Measurements from ENCODE around the gene SLC39A3.

Gene SLC39A3, protein sequence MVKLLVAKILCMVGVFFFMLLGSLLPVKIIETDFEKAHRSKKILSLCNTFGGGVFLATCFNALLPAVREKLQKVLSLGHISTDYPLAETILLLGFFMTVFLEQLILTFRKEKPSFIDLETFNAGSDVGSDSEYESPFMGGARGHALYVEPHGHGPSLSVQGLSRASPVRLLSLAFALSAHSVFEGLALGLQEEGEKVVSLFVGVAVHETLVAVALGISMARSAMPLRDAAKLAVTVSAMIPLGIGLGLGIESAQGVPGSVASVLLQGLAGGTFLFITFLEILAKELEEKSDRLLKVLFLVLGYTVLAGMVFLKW

DNA sequence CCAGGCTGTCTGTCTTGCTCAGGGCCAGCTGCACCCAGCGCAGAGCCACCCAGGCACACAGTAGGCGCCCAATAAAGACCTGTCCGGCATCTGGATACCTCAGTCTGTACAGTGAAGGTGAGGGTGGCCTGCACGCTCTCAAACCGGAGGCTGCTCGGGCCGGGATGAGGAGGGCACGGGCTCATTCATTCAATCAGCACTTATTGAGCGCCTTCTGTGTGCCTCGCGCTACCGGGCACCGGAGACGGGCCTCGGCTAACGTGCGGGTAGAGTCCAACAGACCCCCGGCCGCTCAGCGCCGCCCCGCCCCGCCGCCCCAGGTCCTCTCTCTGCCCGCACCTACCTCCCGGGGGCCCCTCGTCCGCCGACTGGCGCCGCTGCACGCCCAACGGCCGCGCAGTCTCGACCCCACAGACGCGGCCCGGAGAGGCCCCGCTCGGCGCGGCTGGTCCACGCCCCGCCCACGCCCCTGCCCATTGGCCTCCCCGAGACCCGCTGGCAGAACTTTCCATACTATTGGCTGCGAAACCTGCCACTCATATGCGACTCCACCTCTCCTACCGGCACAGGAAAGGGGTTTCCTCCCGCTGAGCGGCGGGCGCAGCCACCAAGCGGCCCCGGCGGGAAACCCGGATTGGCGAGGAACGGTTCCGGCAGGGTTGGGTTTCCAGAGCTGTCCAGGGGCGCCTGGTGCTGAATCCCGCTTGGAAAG lies at the start of gene SLC39A3:
Gene SLC39A3, minus strand, starts transcription at position 416 of the 712 bp plus-strand sequence. CDS start 2,760 bp downstream, outside the sequence.
- peak; percentile 96 for DNase-seq

DNA sequence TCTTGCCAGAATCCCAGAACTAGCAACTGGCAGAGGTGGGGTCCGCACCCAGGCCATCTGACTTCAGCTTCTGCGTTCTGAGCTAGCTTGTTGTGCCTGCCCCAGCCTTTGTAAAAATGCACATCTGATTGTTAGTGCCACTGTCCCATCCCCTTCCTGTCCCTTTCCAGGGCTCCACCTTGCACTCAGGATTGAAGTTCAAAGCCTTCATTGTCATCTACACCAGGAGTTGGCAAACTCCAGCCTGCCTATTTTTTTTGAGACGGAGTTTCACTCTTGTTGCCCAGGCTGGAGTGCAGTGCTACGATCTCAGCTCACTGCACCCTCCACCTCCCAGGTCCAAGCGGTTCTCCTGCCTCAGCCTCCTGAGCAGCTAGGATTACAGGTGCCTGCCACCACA lies 48.4 kb upstream of the SLC39A3 start:
- no peak for DNase-seq

DNA sequence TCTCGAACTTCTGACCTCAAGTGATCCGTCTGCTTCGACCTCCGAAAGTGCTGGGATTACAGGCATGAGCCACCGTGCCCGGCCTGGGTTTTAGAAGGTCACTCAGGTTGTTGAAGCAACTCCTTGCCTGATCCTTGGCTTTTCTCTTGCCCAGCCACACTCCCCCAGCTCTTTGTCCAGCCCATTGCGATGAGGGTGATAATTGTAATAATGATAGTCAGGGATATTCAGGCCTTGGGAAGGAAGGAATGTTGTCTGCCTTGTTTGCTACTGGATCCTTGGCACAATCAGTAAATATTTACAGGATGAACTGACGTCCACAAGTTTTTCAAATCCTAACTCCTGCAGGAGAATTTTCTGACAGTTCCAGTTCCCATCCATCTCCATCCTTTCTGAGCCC lies 47.3 kb upstream of the SLC39A3 start:
- DNase-seq = no peak

DNA sequence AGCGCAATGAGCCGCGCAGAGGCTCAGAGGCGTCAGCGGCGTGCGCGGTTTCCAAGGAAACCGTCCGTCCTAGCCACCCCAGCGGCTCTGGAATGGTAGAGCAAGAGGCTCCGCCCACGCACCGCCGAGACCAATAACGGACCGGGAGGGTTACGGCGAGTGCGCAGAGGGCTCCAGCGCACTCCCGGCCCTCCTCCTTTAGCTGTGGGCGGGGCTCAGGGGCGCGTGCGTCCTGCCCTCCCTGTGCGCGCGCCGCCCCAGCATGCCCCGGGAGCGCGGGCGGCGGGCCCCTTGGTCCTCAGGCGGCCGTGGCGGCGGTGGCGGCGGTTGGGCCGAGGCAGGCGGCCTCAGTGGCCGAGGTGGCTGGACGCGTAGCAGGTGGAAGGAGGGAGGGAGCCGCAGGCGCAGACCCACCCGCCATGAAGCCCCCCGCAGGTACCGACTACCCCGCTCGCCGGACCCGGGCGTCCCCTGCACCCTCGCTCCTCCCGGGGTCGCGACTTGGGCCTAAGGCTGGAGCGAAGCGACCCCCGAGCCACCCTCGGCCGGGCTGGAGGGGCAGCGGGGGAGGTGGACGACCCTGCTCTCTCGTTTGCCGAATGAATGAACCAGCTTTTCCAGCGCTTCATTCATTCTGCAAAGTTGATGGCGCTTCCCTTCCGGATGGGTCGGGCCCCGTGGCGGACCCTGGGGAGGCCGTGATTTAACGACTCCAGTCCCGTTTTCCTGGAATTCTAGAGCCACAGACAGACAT lies 45.6 kb upstream of the SLC39A3 start, which contains the start of gene THOP1:
Gene THOP1, plus strand, starts transcription at position 260 of the 754 bp plus-strand sequence. Its CDS starts 160 bp downstream, at position 420.
- peak; percentile 98 for DNase-seq

DNA sequence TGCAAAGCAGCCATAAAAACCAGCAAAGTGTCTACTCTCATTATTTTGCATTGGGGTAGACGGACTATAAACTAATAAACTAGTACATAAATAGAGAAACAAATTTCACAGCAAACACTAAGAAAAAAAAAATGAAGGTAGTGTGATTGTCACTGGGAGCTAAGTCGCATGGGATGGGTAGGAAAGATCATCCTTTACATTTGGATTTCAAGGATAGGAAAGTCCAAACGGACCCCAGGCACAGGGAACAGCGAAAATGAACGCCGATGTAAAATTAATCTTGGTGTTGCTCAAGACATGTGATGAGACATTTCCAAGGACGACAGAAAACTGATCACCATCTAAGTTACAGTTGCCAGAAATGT lies 43.9 kb upstream of the SLC39A3 start:
- no peak for DNase-seq

DNA sequence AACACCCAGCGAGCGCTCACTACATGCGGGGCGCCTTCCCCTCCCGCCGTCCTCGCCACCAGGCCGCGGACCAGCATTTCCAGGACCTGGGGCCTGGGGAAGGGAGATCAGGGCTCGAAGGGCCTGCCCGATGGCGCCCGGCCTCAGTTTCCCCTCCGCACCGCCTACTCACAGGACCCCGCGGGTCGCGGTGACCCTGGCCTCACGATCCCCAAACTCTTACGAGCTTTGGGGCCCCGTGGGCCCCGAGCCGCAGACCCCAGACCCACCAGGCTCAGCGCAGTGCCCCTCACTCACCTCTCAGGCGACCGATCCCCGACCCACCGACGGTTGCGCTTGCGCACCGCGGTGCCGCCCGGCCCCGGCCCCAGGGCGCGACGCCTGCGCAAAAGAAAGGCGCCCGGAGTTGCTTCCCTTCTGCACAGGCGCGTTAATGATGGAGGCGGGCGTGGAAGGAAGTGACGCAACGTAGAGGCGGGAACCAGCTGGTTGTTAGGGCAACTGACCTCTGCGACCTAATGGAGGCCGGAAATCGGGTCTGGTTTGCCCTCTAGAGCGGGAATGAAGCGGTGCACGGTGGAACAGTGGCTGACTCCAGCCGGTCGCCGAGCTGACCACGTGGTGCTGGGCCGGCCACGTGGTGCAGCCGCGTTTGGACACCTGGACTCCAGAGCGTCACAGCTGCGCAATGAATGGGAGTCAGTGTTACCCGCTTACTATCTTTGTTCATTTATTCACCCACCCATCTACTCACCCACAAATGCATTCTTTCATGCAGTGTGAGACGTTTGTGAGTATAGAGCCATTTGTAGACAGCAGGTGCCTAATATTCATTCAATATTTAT lies 43.3 kb upstream of the SLC39A3 start, which contains the start of gene SGTA:
Gene SGTA, minus strand, starts transcription at position 338 of the 845 bp plus-strand sequence. CDS start 14,205 bp downstream, outside the sequence.
- DNase-seq = peak; percentile 99

DNA sequence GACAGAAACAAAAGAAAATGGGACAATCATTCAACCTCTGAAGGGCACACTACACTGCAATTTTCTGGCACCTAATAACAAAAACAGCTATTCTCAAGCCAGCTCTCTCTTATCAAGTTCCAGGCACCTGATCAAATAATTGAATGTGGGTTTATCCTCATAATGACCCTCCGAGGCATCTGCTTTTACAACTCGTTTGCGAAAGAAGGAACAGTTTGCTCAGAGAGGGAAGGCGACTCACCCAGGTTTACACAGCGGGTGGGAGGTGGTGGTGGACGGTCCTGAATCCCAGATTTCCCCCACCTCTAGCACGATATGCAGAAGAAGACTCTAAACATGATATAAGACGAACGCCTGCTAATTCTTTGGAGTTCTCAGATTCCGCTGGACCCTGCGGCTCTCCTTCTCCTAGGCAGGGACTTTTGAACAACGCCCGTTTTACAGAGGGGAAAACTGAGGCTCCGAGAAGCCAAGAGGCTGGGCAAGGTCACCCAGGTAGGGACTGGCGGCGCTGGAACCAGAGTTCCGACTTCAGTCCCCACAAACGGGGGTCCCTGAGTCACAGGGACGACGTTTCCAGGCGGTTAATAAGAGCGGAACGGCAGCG lies 42.6 kb upstream of the SLC39A3 start:
- DNase-seq = no peak

DNA sequence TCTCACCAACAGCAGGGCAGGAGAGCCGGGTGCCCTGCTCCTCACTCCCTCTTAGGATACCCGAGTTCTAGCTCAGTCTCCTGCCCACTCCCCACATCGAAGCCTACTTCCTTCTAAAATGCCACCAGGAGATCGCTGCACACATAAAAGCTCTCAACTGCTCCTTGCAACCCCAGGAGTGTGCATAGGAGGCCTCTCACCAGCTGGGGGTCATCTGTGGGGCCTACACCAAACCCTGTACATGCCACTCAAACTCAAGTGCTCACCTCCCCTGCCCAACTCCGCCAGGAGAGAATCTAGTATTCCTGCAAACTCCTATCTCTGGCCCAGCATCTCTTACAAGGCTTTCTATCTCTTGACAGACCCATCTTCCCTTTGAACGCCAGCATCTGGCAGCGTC lies 40.5 kb upstream of the SLC39A3 start:
- no peak for DNase-seq

DNA sequence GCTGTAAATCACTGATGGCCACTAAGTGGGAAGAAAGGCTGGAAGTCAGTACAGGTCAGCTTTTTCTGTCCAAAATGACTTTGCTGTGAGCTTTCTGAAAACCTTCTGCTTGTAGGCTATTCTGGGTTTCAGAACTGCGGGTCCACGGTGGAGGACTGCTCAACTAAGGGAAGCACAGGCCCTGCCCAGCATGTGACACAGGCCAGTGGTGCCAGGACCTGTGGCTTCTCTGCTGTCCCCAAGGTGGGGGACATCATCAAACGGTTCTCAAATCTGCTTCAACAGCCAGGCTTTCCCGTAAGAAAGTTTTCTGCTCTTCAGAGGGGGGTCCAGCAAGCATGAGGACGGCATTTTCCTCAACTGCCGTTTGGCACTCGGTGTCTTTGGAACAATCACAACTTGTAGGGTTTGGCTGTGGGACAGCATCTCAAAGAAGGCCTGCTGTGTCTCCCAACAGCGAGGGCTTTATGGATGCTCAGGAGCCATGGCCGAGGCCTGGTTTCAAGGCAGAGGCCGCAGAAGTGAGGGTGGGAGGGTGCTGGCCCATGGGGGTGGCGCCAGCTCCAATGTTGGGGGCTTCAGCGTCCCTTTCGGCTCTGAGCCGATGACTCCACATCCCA lies 39.4 kb upstream of the SLC39A3 start:
- no peak for DNase-seq

DNA sequence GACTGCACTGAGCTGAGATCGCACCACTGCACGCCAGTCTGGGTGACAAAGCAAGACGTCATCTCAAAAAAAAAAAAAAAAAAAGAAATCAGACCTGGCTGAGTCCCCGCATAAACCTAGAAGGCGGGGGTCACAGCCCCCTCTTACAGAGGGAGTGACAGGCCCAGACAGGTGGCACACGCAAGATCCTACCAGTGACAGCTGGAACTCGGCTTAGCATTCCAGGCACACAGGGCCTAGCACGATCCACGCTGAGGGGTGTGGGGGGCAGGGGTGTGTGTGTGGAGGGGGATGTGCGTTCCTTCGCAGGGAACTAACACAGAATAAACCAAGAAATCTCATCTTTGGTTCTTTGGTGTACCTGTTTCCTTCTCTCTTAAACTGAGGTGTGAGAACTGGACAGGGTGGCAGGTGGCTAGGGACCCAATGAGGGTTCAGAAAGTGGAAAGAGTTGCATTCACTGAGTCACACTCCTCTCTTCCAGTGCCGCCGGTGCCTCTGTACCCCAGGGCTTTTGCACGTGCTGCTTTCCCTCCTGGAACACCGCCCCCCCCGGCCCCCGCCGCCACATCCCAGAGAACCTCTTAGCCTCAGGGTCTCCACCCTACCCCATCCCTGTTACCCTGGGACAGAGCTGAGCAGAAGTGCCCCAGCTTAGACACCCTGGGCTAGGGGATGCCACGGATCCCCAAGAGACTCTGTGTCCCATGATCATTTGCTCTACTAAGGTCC lies 38.3 kb upstream of the SLC39A3 start:
- DNase-seq = no peak

DNA sequence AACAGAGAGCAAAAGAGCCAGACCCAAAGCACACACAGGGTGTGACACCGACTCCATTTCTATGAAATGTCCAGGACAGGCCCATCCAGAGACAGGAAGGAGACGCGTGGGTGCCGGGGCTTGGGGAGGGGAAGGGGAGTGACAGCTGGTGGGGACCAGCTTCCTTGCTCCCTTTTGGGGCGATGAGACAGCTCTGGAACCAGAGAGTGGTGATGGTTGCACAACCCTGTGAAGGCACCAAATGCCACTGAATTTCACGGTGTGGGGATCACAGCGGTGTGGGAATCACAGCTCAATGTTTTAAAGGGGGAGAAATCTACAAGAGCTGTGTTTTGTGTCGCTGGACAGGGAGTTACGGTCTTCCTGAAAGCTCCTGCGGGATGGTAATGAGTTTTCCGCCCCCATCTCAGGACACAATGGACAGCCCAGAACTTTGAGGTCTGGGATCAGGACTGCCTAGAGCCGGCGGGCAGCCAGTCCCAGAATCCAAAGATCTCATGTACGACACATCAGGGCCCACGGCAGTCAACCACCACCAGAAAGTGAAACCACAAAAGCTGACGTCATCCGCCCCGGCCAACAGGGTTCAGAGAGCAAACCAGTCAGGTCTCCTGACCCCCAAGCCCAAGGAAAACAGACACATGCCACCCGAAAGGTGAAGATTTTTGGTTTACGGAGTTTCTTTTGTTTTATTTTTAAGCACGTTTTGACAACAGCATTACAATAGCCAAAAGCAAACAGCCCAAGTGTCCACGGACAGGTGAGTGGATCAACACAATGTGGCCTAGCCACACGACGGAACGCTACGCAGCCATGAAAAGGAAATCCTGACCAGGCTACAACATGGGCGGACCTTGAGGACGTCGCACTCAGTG lies 36.0 kb upstream of the SLC39A3 start:
- DNase-seq = no peak

DNA sequence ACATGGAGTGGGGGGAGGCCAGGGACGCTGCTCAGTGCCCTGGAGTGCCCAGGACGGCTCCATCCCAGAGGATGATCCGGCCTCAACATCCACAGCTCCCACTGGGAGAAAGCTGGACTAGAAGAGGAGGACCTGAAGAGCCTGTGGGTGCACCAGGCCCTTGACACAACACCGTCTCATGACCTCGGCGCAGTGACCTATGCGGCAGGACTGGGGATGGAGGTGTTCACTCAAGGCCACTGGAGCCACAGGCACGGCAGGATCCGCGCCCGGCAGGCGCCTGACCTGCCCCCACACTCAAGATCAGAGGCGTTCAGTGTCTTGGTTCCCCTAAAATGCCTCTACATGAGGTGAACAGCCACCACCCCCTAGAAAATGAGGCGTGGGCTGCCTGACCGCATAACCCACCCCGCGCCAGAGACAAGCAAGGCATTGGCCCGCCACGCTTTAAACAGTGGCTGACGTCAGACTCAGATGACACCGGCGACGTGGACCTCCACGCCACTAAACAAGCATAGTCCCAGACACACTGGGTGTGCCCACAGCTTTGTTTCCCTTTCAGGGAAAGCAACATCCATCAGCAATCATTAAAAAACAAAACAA lies 35.2 kb upstream of the SLC39A3 start:
- no peak for DNase-seq

DNA sequence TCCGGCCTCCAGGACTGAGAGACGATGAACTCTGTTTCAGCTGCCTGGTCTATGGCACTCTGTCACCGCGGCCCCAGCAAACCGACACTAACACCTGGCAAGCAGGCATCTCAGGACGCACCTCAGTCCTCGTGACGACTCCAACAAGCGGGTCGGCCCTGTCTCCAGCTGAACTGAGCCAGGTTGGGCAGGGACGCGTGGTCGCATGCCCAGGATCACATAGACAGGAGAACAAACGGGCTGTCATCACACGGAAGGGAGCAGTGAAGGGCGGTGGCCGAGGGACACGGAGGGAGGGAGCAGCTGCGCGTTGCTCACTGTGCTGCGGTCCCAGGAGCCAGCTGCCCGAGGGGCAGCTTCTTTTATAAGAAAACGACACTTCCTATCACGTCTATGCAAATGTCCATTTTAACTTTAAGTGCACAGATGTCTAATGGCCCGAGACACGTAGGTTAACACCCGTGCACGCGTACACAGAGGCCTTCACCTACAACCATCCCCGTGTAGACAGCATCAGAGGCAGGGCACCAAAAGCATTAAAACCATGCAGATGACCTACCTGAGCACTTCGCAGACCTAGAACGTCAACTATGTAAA lies 34.4 kb upstream of the SLC39A3 start:
- no peak for DNase-seq

DNA sequence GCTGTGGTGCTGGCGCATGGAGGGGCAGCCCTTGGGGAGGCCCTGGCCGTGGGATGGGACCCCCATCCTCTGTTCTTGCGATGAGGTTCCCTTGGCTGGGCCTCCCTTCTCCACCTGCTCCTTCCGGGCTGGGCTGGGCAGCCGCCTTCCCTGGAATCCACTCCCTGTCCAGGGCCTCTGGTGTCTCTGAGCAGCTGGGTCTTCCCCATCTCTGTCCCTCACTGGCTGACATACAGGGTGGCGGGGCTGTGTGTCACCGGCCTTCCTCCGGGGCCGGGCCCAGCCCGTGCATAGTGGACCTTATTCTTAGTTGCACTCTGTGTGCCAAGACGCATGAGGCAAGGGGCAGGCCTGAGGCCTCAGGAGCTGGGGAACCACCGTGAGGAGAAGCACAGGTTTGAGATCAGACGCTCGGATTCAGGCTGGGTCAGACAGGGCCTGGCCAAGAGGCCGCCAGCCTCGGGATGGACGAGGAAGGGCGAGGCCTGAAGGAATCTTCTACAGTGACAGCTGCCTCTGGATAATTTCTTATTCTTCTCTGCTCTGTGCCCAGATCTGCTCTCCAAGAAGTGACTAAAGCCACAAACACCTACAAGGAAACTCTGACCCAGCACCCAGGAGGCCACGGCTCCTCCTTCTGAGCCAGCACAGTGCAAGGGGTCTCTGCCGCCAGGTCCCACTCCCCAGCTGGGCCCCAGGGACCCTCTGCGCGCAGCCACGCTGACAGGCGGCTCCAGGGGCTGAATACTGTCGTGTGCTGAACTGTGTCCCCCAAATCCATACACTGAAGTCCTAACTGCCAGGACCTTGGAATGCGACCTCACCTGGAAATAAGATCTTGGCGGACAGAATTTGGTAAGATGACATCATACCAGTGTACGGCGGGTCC lies 32.2 kb upstream of the SLC39A3 start:
- DNase-seq = no peak

DNA sequence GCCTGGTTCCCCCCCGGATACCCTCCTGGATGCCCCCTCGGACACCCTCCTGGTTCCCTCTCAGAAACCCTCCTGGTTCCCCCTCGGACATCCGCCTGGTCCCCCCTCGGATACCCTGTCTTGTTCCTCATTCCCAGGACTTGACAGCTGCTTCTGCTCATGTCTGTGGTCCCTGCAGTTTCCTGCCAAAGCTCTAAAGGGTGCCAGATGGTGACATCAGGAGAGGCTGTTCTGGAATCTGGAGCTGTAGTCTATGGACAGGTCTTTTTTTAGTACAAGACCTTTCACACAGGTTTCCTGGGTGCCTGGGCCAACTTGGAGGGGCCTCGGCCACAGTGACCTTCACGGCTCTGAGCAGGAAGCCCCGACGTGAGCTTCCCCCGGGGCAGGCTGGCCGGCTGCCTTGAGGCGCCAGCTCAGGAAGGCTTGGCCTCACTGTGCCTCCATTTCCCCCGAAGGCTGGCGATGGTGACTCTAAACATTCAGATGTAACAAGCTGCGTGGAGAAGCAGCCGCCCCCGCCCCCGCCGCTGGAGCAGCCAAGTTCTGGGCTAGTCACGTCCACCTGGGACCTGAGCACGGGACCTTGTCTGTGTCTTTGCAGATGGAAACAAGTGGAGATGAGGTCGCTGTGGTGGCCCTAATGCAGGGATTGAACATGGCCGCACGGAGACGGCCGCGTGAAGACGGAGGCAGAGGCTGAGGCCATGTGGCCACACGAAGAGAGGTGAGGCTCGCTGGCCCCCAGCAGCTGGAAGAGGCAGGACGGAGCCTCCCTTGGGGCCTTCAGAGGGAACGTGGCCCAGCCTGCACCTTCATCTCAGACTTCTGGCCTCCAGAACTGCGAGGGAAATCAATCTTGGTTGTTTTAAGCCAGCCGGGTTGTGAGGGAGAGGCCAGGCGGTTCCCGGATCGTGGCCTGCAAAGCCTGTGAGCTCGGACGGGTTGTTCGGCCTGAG lies 30.5 kb upstream of the SLC39A3 start:
- peak; percentile 49 for DNase-seq

DNA sequence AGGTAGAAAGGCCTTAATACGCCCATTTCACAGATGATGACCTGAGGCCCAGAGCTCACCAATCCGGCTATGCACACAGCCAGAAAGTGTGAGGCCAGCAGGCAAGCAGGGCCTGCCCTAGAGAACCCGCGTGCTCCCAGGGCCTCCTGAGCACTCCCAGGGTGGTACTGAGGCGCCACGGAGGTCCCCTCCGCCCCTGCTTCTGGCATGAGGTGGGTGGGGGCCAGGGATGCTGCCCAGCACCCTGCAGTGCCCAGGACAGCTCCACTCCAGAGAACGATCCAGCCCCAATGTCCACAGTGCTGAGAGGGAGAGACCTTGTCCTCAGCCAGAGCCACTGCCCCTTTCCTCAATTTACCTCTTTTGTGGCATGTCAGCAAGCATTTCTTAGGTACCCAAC lies 29.4 kb upstream of the SLC39A3 start:
- no peak for DNase-seq

Data from NCI-H2171 treated with DMSO at 0.1 percent for 48 hours (cell line).